Measurements from ENCODE around the gene PPHLN1.

PPHLN1 gene

GRCh38 chr12:42364692-42365091 lies 38.7 kb downstream of the PPHLN1 start (continued):
- TF ChIP-seq, protein P1, sequence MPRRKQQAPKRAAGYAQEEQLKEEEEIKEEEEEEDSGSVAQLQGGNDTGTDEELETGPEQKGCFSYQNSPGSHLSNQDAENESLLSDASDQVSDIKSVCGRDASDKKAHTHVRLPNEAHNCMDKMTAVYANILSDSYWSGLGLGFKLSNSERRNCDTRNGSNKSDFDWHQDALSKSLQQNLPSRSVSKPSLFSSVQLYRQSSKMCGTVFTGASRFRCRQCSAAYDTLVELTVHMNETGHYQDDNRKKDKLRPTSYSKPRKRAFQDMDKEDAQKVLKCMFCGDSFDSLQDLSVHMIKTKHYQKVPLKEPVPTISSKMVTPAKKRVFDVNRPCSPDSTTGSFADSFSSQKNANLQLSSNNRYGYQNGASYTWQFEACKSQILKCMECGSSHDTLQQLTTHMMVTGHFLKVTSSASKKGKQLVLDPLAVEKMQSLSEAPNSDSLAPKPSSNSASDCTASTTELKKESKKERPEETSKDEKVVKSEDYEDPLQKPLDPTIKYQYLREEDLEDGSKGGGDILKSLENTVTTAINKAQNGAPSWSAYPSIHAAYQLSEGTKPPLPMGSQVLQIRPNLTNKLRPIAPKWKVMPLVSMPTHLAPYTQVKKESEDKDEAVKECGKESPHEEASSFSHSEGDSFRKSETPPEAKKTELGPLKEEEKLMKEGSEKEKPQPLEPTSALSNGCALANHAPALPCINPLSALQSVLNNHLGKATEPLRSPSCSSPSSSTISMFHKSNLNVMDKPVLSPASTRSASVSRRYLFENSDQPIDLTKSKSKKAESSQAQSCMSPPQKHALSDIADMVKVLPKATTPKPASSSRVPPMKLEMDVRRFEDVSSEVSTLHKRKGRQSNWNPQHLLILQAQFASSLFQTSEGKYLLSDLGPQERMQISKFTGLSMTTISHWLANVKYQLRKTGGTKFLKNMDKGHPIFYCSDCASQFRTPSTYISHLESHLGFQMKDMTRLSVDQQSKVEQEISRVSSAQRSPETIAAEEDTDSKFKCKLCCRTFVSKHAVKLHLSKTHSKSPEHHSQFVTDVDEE (CRISPR knock-in tag; IDR thresholded peaks at IDR 0.05): no peak

GRCh38 chr12:42365486-42365885 lies 39.5 kb downstream of the PPHLN1 start:
- TF ChIP-seq ESRRG (CRISPR knock-in tag; IDR thresholded peaks at IDR 0.05) (no peak), ZNF565 (CRISPR knock-in tag; conservative IDR thresholded peaks at IDR 0.05; ENCODE audit: low read depth) (no peak), PPARA (CRISPR knock-in tag; IDR thresholded peaks at IDR 0.05; ENCODE audit: borderline replicate concordance) (no peak), ZNF8 (CRISPR knock-in tag; IDR thresholded peaks at IDR 0.05) (no peak), ZFP3 (CRISPR knock-in tag; IDR thresholded peaks at IDR 0.05) (no peak), ZC3H10 (CRISPR knock-in tag; IDR thresholded peaks at IDR 0.05) (no peak), ZFP30 (CRISPR knock-in tag; IDR thresholded peaks at IDR 0.05) (no peak), TCF4 (CRISPR knock-in tag; IDR thresholded peaks at IDR 0.05; ENCODE audit: borderline replicate concordance) (no peak), OSR1 (CRISPR knock-in tag; IDR thresholded peaks at IDR 0.05) (no peak), SNAI2 (CRISPR knock-in tag; IDR thresholded peaks at IDR 0.05) (no peak), PATZ1 (CRISPR knock-in tag; IDR thresholded peaks at IDR 0.05; ENCODE audit: borderline replicate concordance) (no peak), POU6F1 (CRISPR knock-in tag; IDR thresholded peaks at IDR 0.05; ENCODE audit: borderline replicate concordance, low read depth) (no peak), GLIS3 (CRISPR knock-in tag; IDR thresholded peaks at IDR 0.05) (no peak)
- ATAC-seq: no peak

DNA sequence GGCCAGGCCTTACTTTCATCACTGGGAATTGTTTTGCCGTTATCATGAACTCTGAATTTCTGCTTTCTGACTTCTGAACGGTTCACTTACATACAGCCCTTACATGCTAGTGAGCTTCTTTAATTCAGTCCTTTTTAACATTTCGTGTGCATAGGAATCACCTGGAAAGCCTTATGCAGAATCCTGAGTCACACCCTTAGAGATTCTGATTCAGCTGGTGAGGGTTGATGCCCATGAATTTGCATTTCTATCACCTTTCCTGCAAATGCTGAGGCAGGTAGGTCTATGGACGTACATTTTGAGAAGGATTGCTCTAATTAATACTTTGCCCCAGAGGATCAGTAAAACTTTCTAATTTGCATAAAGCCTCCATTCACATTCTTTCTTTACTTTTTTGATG lies 44.0 kb downstream of the PPHLN1 start:
- ATAC-seq: no peak
- TF ChIP-seq, protein P1 (CRISPR knock-in tag; IDR thresholded peaks at IDR 0.05): no peak
- no peak for TF ChIP-seq CSDC2 (CRISPR knock-in tag; IDR thresholded peaks at IDR 0.05)
- TF ChIP-seq, protein P2, sequence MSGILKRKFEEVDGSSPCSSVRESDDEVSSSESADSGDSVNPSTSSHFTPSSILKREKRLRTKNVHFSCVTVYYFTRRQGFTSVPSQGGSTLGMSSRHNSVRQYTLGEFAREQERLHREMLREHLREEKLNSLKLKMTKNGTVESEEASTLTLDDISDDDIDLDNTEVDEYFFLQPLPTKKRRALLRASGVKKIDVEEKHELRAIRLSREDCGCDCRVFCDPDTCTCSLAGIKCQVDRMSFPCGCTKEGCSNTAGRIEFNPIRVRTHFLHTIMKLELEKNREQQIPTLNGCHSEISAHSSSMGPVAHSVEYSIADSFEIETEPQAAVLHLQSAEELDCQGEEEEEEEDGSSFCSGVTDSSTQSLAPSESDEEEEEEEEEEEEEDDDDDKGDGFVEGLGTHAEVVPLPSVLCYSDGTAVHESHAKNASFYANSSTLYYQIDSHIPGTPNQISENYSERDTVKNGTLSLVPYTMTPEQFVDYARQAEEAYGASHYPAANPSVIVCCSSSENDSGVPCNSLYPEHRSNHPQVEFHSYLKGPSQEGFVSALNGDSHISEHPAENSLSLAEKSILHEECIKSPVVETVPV (CRISPR knock-in tag; IDR thresholded peaks at IDR 0.05): no peak
- no peak for TF ChIP-seq ZNF8 (CRISPR knock-in tag; IDR thresholded peaks at IDR 0.05)
- no peak for TF ChIP-seq CREB5 (CRISPR knock-in tag; IDR thresholded peaks at IDR 0.05; ENCODE audit: low read depth)
- no peak for TF ChIP-seq ZFP3 (CRISPR knock-in tag; IDR thresholded peaks at IDR 0.05)
- no peak for TF ChIP-seq GLIS3 (CRISPR knock-in tag; IDR thresholded peaks at IDR 0.05)

Measured in SK-N-SH treated with all-trans-retinoic acid at 6 μM for 48 hours (cell line).